Measurements from ENCODE around the gene AKIRIN1. TPM values are rescaled to one million over a fixed set of nuclear protein-coding genes. Genes with fewer than 3 reads are reported as not detected.

AKIRIN1 gene
- total and polyA plus RNA-seq, 10 donors = 16.2 to 57.2 (median 42.3) TPM

- Histone ChIP-seq H3K36me3 (peaks cover 0 to 25% (median under 1%) of the 10 kb centered on the region in 6 donors), H3K9me3 (no peaks in the 10 kb centered on the region), H3K4me1 (peaks cover 12 to 47% (median 39%) of the 10 kb centered on the region in 6 donors), H3K27ac (peak overlapping the region; percentile 92 to 98 (median 94)), H3K4me3 (peak overlapping the region in 7 of 8 donors; percentile 87 to 98 (median 97)), H3K27me3 (replicated peaks in 1 of 7) (no peaks in the 10 kb centered on the region)
- WGBS, 5 donors = 38 to 43% (median 39%) methylated on average over 5 of the region's 5 CpGs
- TF ChIP-seq POLR2AphosphoS5 (IDR thresholded peaks at IDR 0.05) (no peak), CTCF (IDR thresholded peaks at IDR 0.05 in 8 of 11, conservative IDR thresholded peaks at IDR 0.05 in 3 of 11) (no peak), POLR2A (IDR thresholded peaks at IDR 0.05) (no peak)
- no peak for DNase-seq
- intact Hi-C loops (cut with DNase I; ENCODE audit: low total_unique reads) = loop anchor here (10.0 kb wide), 1 partner anchor 116 kb away; the partner anchor contains the start of gene MYCBP
These were observed 714 bp upstream of the AKIRIN1 start for GRCh38 chr1:38990386-38990737.

GRCh38 chr1:38991638-38992411, 749 bp downstream of the AKIRIN1 start:
- Histone ChIP-seq H3K4me3 (peak overlapping the region; percentile 78 to 98 (median 96)), H3K4me1 (peaks cover 24 to 62% (median 53%) of the 10 kb centered on the region in 6 donors), H3K27me3 (replicated peaks in 1 of 7) (no peaks in the 10 kb centered on the region), H3K9me3 (no peaks in the 10 kb centered on the region), H3K27ac (peak overlapping the region; percentile 92 to 98 (median 94)), H3K36me3 (peaks cover 0 to 39% (median 7%) of the 10 kb centered on the region in 6 donors)
- TF ChIP-seq CTCF (IDR thresholded peaks at IDR 0.05 in 8 of 11, conservative IDR thresholded peaks at IDR 0.05 in 3 of 11) = no peak
- no peak for TF ChIP-seq POLR2A (IDR thresholded peaks at IDR 0.05)
- no peak for TF ChIP-seq POLR2AphosphoS5 (IDR thresholded peaks at IDR 0.05)
- intact Hi-C loops (cut with DNase I; ENCODE audit: low total_unique reads) = loop anchor here (10.0 kb wide), 1 partner anchor 117 kb away; the partner anchor contains the start of gene MYCBP
- peak; percentile 84 for DNase-seq
- WGBS, 5 donors = 0 to 2% (median 1%) methylated on average over 22 to 30 of the region's 30 CpGs

GRCh38 chr1:38992412-38993111, 1.5 kb downstream of the AKIRIN1 start:
- peaks cover 0 to 42% (median 7%) of the 10 kb centered on the region in 6 donors for H3K36me3 ChIP-seq
- WGBS, 5 donors = 27 to 32% (median 30%) methylated on average over 11 of the region's 11 CpGs
- peaks cover 25 to 69% (median 60%) of the 10 kb centered on the region in 6 donors for H3K4me1 ChIP-seq
- H3K27me3 ChIP-seq (replicated peaks in 1 of 7) = no peaks in the 10 kb centered on the region
- H3K4me3 ChIP-seq = peak overlapping the region; percentile 78 to 98 (median 96)
- TF ChIP-seq POLR2A (IDR thresholded peaks at IDR 0.05) = no peak
- TF ChIP-seq POLR2AphosphoS5 (IDR thresholded peaks at IDR 0.05) = no peak
- no peak for TF ChIP-seq CTCF (IDR thresholded peaks at IDR 0.05 in 8 of 11, conservative IDR thresholded peaks at IDR 0.05 in 3 of 11)
- no peak for DNase-seq
- peak overlapping the region in 7 of 8 donors; percentile 92 to 98 (median 94) for H3K27ac ChIP-seq
- no peaks in the 10 kb centered on the region for H3K9me3 ChIP-seq
- intact Hi-C loops (cut with DNase I; ENCODE audit: low total_unique reads) = loop anchor here (10.0 kb wide), 1 partner anchor 118 kb away; the partner anchor contains the start of gene MYCBP

All from spleen (tissue), 11 donors.